ENCODE data around the gene RSPH3. TPM values are rescaled to one million over a fixed set of nuclear protein-coding genes. Genes with fewer than 3 reads are reported as not detected.

Gene RSPH3
- total and polyA plus RNA-seq, 10 of the 15 experiments (the other 5 are each of a cell fraction or from before 2014, with no cell fraction given) = 0.40 to 3.5 (median 1.4) TPM

DNA sequence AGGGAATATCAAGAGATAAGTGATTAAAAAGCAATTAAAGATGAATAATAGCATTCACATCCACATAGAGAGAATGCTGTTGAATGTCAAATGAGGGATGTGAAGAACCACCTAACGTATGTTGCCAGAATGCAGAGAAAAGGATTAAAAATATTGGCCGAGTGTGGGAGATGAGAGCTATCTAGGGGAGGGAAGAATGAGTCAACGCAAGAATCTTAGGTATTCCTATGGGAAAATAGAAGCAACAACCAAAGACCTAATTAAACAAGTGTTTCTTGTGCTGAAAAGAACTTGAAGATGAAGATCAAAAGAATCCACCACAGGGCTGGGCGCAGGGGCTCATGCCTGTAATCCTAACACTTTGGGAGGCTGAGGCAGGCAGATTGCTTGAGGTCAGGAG, 12.2 kb upstream of the RSPH3 start (continued):
- TF ChIP-seq BCLAF1 (IDR thresholded peaks at IDR 0.05) (no peak), DPF2 (IDR thresholded peaks at IDR 0.05) (no peak), NR2C2 (IDR thresholded peaks at IDR 0.05; ENCODE audit: borderline replicate concordance, control insufficient read depth, insufficient read length, low read depth) (no peak), ZNF622 (IDR thresholded peaks at IDR 0.05) (no peak), ZBTB40 (IDR thresholded peaks at IDR 0.05; ENCODE audit: borderline replicate concordance) (no peak), ZSCAN29 (IDR thresholded peaks at IDR 0.05) (no peak), ZBED1 (IDR thresholded peaks at IDR 0.05; ENCODE audit: borderline replicate concordance) (no peak), EED (IDR thresholded peaks at IDR 0.05; ENCODE audit: low read depth) (no peak)

All from GM12878 (cell line).